Endothelial cell of umbilical vein (primary cell): ENCODE measurements around the gene SLC45A2. TPM values are rescaled to one million over a fixed set of nuclear protein-coding genes. Genes with fewer than 3 reads are reported as not detected.

Source experiments
- BruUV-seq: library from RNA; stranded (reverse); fragments of 400-500 nt; replicated peaks from 2 replicates; lab custom pipeline; 2021; lab: Mats Ljungman, UMichigan
- CTCF ChIA-PET: fragments of 300-600, 350-600 bp; sonication (Branson Sonifier 250); formaldehyde crosslinking; loops from one replicate; lab custom pipeline; 2021; ENCODE audit warnings: antibody characterized with exemption, inconsistent platforms; lab: Charles Lee
- POLR2A ChIA-PET: fragments of 300-600, 350-600 bp; sonication (Branson Sonifier 250); formaldehyde crosslinking; loops from one replicate; lab custom pipeline; 2021; ENCODE audit warnings: antibody characterized with exemption, inconsistent platforms; lab: Charles Lee
- DNase-seq: peaks from one replicate; pipeline ENCODE4 v3.0.0-alpha.2; 2011; ENCODE audit warnings: low read depth, low spot score
- FAIRE-seq: peaks from 2 replicates; lab custom pipeline; 2011; peaks lifted over from hg19 to GRCh38; lab: Jason Lieb, UNC
- H2AFZ ChIP-seq: 2 replicates; pipeline ENCODE4 v1.6.0; 2012; ENCODE audit warnings: low read depth, low read length, control low read depth, inconsistent platforms
- H3K27ac ChIP-seq: 2 replicates; pipeline ENCODE4 v1.5.1; 2011; ENCODE audit warnings: low read depth, mild to moderate bottlenecking, control low read depth, low read length, moderate library complexity; ENCODE audit not compliant: insufficient read depth
- H3K27me3 ChIP-seq, 2 experiments: 2 replicates each; pipeline versions ENCODE4 v1.6.0 to v1.6.1; 2011; ENCODE audit warnings: low read length in 2 of 2, mixed read lengths in 1 of 2; ENCODE audit not compliant: control insufficient read depth in 2 of 2, insufficient read depth in 2 of 2
- H3K36me3 ChIP-seq, 2 experiments: 2 replicates in 1 of 2; 3 replicates in 1 of 2; pipeline ENCODE4 v1.5.1; 2011; ENCODE audit warnings: low read length in 2 of 2, mild to moderate bottlenecking in 1 of 2, moderate library complexity in 1 of 2; ENCODE audit not compliant: control insufficient read depth in 2 of 2, insufficient read depth in 2 of 2; ENCODE audit errors: extremely low read depth in 1 of 2
- H3K4me1 ChIP-seq: 3 replicates; pipeline ENCODE4 v1.5.1; 2011; ENCODE audit warnings: mild to moderate bottlenecking, low read length; ENCODE audit not compliant: control insufficient read depth, insufficient read depth; ENCODE audit errors: extremely low read depth
- H3K4me2 ChIP-seq: 2 replicates; pipeline ENCODE4 v1.6.1; 2011; ENCODE audit warnings: low read length, control low read depth, mixed read lengths; ENCODE audit not compliant: insufficient read depth
- H3K4me3 ChIP-seq, 3 experiments: fragments of 200-600 bp in 1 of 3; sonication (generic), shearing (Covaris generic) in 1 of 3; replicated peaks in 1 of 3; 2 replicates each; pipeline ENCODE4 v1.5.1; 2011 to 2016; ENCODE audit warnings: control low read depth in 3 of 3, low read length in 3 of 3, mild to moderate bottlenecking in 2 of 3, inconsistent platforms in 1 of 3, low read depth in 1 of 3, moderate library complexity in 1 of 3; ENCODE audit not compliant: insufficient read depth in 1 of 3
- H3K79me2 ChIP-seq: 2 replicates; pipeline ENCODE4 v1.6.0; 2012; ENCODE audit warnings: low read length, inconsistent platforms; ENCODE audit not compliant: control insufficient read depth, insufficient read depth
- H3K9ac ChIP-seq: replicated peaks from 2 replicates; pipeline ENCODE3; 2011; ENCODE audit warnings: low read length, control low read depth; ENCODE audit not compliant: insufficient read depth; ENCODE audit errors: extremely low read depth
- H3K9me1 ChIP-seq: replicated peaks from 3 replicates; pipeline ENCODE4 v1.6.0; 2011; ENCODE audit warnings: mild to moderate bottlenecking, low read length; ENCODE audit not compliant: control insufficient read depth, insufficient read depth; ENCODE audit errors: extremely low read depth
- H3K9me3 ChIP-seq: replicated peaks from 2 replicates; pipeline ENCODE4 v1.5.1; 2012; ENCODE audit warnings: low read length, inconsistent platforms; ENCODE audit not compliant: control insufficient read depth, insufficient read depth
- H4K20me1 ChIP-seq: replicated peaks from 2 replicates; pipeline ENCODE3; 2011; ENCODE audit warnings: mild to moderate bottlenecking, low read length; ENCODE audit not compliant: control insufficient read depth, insufficient read depth; ENCODE audit errors: extremely low read depth
- EZH2 ChIP-seq: IDR thresholded peaks from 2 replicates; pipeline ENCODE4 v1.6.1; 2012; ENCODE audit warnings: borderline replicate concordance, low read depth, mild to moderate bottlenecking, moderate library complexity, low read length, inconsistent platforms; ENCODE audit not compliant: severe bottlenecking
- FOS ChIP-seq: IDR thresholded peaks from 2 replicates; pipeline ENCODE4 v1.6.1; 2011; ENCODE audit warnings: mild to moderate bottlenecking, low read length, moderate library complexity, borderline replicate concordance; ENCODE audit not compliant: insufficient read depth
- GATA2 ChIP-seq: IDR thresholded peaks from 2 replicates; pipeline ENCODE4 v1.7.0; 2011; ENCODE audit warnings: low read depth, mild to moderate bottlenecking, moderate library complexity, mixed read lengths, low read length; ENCODE audit not compliant: insufficient read length, insufficient read depth
- JUN ChIP-seq: IDR thresholded peaks from 2 replicates; pipeline ENCODE4 v1.6.1; 2011; ENCODE audit warnings: borderline replicate concordance, low read depth; ENCODE audit not compliant: insufficient read length, insufficient read depth
- MYC ChIP-seq: IDR thresholded peaks from one replicate; pipeline ENCODE4 v1.6.1; 2011; ENCODE audit warnings: mild to moderate bottlenecking, low read depth, low read length
- POLR2A ChIP-seq: IDR thresholded peaks from 2 replicates; pipeline ENCODE4 v1.6.1; 2012; ENCODE audit warnings: low read depth, mild to moderate bottlenecking, control low read depth, low read length
- POLR2AphosphoS5 ChIP-seq: IDR thresholded peaks from 2 replicates; pipeline ENCODE4 v1.6.1; 2012; ENCODE audit warnings: low read depth, mild to moderate bottlenecking, control low read depth, low read length, moderate library complexity; ENCODE audit not compliant: insufficient read depth
- dilution Hi-C: fragments of 300-500 bp; cut with MboI; formaldehyde crosslinking; loops from one replicate; pipeline ENCODE4 v1.15.0; 2019; ENCODE audit warnings: low sequenced_read_pairs; ENCODE audit not compliant: extremely low pct_ligation_motif_present
- intact Hi-C: fragments of 100-400 bp; cut with micrococcal nuclease; formaldehyde crosslinking; loops from one replicate; pipeline ENCODE4 v1.10.0; 2022
- polyA plus RNA-seq, 4 experiments: library from polyadenylated mRNA; depleted of rRNA in 3 of 4; stranded (reverse) in 3 of 4; unstranded in 1 of 4; fragments of >200 nt; gene quantifications; 2 replicates each; pipeline versions ENCODE4 v1.2.1 to v1.2.3, GENCODE V29; 2011 to 2012; ENCODE audit warnings: missing spikeins in 1 of 4
- total RNA-seq: library from RNA; stranded (reverse); gene quantifications from 2 replicates; pipeline ENCODE4 v1.2.3, GENCODE V29; 2021
- TF ChIP-seq, protein P1 (sequence below): IDR thresholded peaks from 2 replicates; pipeline ENCODE4 v1.6.1; 2011; ENCODE audit not compliant: insufficient read depth, insufficient read length
- TF ChIP-seq, protein P2 (sequence below), 2 donors: IDR thresholded peaks; 1 replicate in 1 of 2; 2 replicates in 1 of 2; pipeline ENCODE4 v1.5.1; 2011; ENCODE audit warnings: low read length in 2 of 2, mild to moderate bottlenecking in 2 of 2, moderate library complexity in 2 of 2, control low read depth in 1 of 2, inconsistent platforms in 1 of 2, low read depth in 1 of 2; ENCODE audit not compliant: insufficient read depth in 1 of 2; ENCODE audit errors: extremely low read depth in 1 of 2

The SLC45A2 gene
- total and polyA plus RNA-seq, 2 donors (not counting 3 experiments of a cell fraction or from before 2014, with no cell fraction given), result not detected

DNA sequence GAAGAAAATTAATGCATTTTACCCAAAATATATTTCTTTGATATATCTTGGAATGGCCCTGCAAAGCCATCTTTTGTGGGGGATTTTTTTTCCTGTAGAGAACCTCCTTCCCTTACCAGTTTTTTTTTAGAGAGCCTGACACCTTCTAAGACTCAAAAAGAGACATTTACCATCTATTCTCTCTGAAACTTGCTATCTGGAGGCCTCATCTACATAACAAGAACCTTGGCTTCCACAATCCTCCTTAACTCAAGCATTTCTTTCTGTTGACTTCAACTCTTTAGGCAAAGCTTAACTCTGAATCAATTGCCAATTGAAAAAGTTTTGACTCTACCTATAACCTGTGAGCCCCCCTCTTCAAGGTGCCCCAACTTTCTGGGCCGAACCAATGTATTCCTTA, 6.2 kb downstream of the SLC45A2 start:
- H2AFZ ChIP-seq, result no peak overlapping the region
- H3K4me1 ChIP-seq, result no peaks in the 10 kb centered on the region
- dilution Hi-C loops (no loop called here), intact Hi-C loops (no loop called here)
- no peaks in the 10 kb centered on the region for H4K20me1 ChIP-seq
- FAIRE-seq, result no peak
- H3K27ac ChIP-seq, result no peak overlapping the region
- no peaks in the 10 kb centered on the region for H3K9me3 ChIP-seq
- no peak overlapping the region for H3K4me3 ChIP-seq
- H3K9me1 ChIP-seq, result no peaks in the 10 kb centered on the region
- no peak for DNase-seq
- no peak overlapping the region for H3K4me2 ChIP-seq
- ChIA-PET CTCF (interaction anchor here (5.5 kb wide), 1 partner anchor 8 kb away, joined by 23 read pairs; no protein-coding TSS in a partner anchor), POLR2A (no interaction called here)
- no peaks in the 10 kb centered on the region for H3K36me3 ChIP-seq
- no peak overlapping the region for H3K9ac ChIP-seq
- H3K27me3 ChIP-seq, result peaks cover 5 to 11% of the 10 kb centered on the region in 2 experiments
- BruUV-seq, result no TSS peak
- no peaks in the 10 kb centered on the region for H3K79me2 ChIP-seq
- TF ChIP-seq EZH2 (no peak), MYC (no peak), JUN (no peak)
- TF ChIP-seq, protein P1, sequence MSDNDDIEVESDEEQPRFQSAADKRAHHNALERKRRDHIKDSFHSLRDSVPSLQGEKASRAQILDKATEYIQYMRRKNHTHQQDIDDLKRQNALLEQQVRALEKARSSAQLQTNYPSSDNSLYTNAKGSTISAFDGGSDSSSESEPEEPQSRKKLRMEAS, result no peak

DNA sequence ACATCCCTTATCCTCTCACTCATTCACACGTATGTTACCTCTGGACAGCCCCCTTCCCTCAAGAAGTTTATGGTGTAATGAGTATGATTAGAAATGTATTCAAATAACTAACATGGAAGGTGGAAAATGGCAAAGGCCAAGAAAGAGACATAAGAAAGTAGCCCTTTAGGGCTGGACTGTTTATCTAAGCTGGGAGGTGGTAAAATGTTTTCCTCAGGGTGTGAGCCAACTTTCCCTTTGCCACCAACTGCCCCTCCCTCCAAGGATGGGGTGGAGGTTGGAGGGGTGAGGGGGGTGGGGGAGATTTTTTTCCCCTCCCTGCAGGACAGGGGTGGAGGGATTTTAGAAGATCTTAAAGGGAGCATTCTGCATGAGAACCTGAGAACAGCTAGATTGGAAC, 8.2 kb downstream of the SLC45A2 start:
- ChIA-PET POLR2A (no interaction called here), CTCF (interaction anchor here (0.6 to 2.2 kb wide), 2 partner anchors 14 to 21 kb away, joined by 3 to 6 read pairs; no protein-coding TSS in a partner anchor)
- H3K36me3 ChIP-seq, result no peaks in the 10 kb centered on the region
- H3K9me3 ChIP-seq, result no peaks in the 10 kb centered on the region
- no peak for DNase-seq
- dilution Hi-C loops (no loop called here), intact Hi-C loops (no loop called here)
- H2AFZ ChIP-seq, result no peak overlapping the region
- H3K4me1 ChIP-seq, result no peaks in the 10 kb centered on the region
- BruUV-seq, result no TSS peak
- H3K27ac ChIP-seq, result no peak overlapping the region
- H3K27me3 ChIP-seq, result peaks cover 5 to 11% of the 10 kb centered on the region in 2 experiments
- FAIRE-seq, result no peak
- TF ChIP-seq POLR2AphosphoS5 (no peak), FOS (no peak), POLR2A (no peak), JUN (no peak), EZH2 (no peak), MYC (no peak), GATA2 (no peak)
- TF ChIP-seq, protein P2, sequence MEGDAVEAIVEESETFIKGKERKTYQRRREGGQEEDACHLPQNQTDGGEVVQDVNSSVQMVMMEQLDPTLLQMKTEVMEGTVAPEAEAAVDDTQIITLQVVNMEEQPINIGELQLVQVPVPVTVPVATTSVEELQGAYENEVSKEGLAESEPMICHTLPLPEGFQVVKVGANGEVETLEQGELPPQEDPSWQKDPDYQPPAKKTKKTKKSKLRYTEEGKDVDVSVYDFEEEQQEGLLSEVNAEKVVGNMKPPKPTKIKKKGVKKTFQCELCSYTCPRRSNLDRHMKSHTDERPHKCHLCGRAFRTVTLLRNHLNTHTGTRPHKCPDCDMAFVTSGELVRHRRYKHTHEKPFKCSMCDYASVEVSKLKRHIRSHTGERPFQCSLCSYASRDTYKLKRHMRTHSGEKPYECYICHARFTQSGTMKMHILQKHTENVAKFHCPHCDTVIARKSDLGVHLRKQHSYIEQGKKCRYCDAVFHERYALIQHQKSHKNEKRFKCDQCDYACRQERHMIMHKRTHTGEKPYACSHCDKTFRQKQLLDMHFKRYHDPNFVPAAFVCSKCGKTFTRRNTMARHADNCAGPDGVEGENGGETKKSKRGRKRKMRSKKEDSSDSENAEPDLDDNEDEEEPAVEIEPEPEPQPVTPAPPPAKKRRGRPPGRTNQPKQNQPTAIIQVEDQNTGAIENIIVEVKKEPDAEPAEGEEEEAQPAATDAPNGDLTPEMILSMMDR (IDR thresholded peaks at IDR 0.05; ENCODE audit: extremely low read depth in 1 of 2, insufficient read depth in 1 of 2, low read depth in 1 of 2, low read length in 2 of 2), result no peak
- TF ChIP-seq, protein P1, result no peak
- no peak overlapping the region for H3K9ac ChIP-seq
- H3K4me2 ChIP-seq, result no peak overlapping the region
- no peaks in the 10 kb centered on the region for H4K20me1 ChIP-seq
- no peak overlapping the region for H3K4me3 ChIP-seq
- no peaks in the 10 kb centered on the region for H3K79me2 ChIP-seq
- no peaks in the 10 kb centered on the region for H3K9me1 ChIP-seq
